Fibroblast of villous mesenchyme (primary cell): ENCODE measurements around the gene HSF2BP. TPM values are rescaled to one million over a fixed set of nuclear protein-coding genes. Genes with fewer than 3 reads are reported as not detected.
"Not testable (repeated sequence)": the region's sequence is repeated elsewhere in the genome, so short reads cannot be mapped to it uniquely, and the experiment has no call there.

Source experiments
- DNase-seq: peaks from one replicate; pipeline ENCODE4 v3.0.0-alpha.2; 2010; ENCODE audit warnings: low read depth
- H3K4me3 ChIP-seq: 2 replicates; pipeline ENCODE4 v1.5.1; 2011; ENCODE audit warnings: low read depth, mild to moderate bottlenecking, low read length
- small RNA-seq: library from RNA; depleted of rRNA; stranded (forward); fragments of <200 nt; gene quantifications from one replicate; pipeline ENCODE3, GENCODE V24; 2012
- total RNA-seq: library from RNA; depleted of rRNA; stranded (reverse); fragments of >200 nt; gene quantifications from 2 replicates; pipeline ENCODE4 v1.2.3, GENCODE V29; 2012

HSF2BP gene
- total RNA-seq, 1 donor, result 2.6 TPM

- DNase-seq, H3K4me3 ChIP-seq: not testable (repeated sequence)
These were observed 148.1 kb downstream of the HSF2BP start for GRCh38 chr21:43511209-43511608.

- not testable (repeated sequence) for H3K4me3 ChIP-seq, DNase-seq
These were observed 148.6 kb downstream of the HSF2BP start for GRCh38 chr21:43510669-43511068.

DNA sequence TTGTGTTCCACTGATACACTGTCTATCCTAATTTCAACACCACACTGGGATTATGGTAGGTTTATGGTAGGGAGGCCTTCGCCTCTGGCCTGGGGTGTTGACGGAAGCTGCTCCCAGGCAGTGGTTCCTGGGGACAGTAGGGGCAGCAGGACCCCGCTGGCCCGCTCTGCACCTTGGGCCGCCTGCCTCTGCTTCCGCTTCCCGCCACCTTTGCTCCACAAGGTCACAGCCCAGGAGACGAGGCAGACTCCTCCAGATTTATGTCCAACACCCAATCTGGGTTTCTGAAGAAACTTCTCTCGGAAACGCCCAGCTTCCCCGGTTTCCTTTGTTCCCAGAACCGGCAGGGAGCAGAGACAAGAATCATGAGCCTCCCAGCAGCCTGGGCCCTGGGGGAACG lies 155.4 kb downstream of the HSF2BP start:
- DNase-seq, H3K4me3 ChIP-seq: not testable (repeated sequence)

DNA sequence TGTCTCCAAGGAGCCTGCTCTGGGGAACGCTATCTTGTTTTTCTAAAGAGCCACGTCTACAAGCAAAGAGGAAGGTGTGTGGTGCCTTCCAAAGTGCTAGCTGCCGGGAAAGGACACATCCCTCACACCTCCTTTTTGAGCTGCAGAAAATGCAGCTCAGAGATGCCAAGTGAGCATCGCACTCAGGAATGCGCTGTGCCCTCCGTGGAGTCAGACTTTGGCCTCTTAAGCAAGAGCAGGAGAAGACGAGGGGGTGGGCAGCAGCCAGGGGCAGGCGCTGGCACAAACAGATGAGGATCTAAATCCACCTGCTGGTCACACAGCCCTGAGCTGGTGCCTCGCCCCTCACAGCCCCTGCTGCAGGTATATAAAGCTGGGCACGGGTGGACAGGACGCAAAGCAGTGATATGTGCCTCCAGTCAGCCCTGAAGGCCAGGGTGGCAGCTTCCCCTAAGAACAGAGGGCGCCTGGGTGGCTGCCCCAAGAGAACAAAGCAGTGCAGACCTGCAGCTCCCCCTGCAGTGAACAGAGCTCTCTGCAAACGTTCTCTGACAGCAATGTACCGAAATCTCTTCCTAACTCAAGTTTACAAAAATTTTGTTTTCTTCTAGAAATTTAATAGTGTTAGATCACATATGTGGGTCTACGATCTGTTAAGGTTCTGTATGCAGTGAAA lies 156.1 kb downstream of the HSF2BP start:
- H3K4me3 ChIP-seq, DNase-seq: not testable (repeated sequence)

DNA sequence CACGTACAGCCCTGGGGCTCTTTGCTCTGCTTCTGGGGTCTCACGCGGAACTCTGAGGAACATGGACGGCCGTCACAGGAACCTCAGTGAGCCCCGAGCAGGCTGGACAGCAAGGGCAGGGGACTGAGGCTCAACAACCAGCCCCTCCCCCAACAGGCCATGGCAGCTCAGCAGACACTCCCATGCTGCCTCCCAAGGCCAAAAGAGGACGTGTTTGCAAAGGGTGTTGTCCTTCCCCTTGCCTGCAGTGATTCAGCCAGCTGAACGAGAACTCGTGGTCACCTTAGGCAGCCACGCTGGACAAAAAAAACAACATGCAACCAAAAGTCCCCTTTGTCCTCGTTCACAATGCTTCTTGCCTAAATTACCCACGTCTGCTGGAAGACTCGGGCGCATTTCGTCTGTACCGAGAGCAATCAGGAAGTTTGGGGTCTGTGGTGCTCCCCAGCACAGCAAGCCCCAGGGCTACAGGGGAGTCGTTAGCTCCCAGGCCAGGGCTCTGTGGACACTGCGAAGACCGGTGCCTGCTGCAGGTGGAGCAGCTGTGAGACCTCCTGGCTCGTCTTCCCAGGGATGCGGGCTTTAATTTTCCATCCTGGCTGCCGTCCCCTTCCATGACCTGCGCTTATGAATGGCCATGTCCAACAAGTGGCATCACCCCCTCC lies 156.7 kb downstream of the HSF2BP start:
- H3K4me3 ChIP-seq, DNase-seq: not testable (repeated sequence)

GRCh38 chr21:43498924-43499323 lies 160.4 kb downstream of the HSF2BP start:
- not testable (repeated sequence) for H3K4me3 ChIP-seq, DNase-seq

GRCh38 chr21:43498065-43498464 lies 161.2 kb downstream of the HSF2BP start:
- not testable (repeated sequence) for H3K4me3 ChIP-seq, DNase-seq

- not testable (repeated sequence) for H3K4me3 ChIP-seq, DNase-seq
These were observed 164.8 kb downstream of the HSF2BP start for GRCh38 chr21:43494279-43495012.

- H3K4me3 ChIP-seq, DNase-seq: not testable (repeated sequence)
These were observed 165.8 kb downstream of the HSF2BP start for GRCh38 chr21:43493471-43493870.

DNA sequence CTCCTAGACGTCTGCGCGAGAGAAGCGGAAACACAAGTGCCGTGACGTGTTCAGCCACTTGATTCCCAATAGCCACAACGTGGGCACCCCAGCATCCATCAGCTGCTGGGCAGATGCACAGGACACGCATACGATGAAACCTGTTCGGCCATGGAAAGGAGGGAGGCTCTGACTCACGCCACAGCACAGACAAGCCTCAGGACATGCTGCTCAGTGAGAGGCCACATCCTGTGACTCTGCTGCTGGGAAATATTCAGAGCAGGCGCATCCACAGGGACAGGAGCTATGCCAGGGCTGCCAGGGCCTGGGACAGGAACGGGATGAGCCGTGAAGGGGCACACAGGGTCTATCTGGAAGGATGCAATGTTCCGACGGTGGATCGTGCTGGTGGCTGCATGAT lies 171.1 kb downstream of the HSF2BP start:
- not testable (repeated sequence) for DNase-seq, H3K4me3 ChIP-seq

DNA sequence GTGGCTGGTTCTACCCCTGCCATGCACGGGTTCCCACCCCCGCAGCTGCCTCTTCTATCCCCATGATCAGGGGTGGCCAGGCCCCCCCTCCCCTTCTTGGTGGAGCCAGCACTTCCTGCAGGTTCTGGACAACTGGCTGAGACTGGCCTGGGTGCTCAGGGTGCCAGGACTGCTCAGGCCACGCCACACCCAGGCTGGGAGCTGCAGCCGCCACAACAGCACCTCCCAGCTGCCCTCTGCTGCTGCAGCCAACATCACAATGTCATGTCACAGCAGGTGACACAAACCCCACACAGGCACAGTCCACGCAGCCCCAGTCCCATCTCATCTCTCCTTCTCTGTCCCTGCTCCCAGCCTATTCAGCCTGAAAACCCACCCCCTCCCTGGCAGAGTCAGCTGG lies 173.2 kb downstream of the HSF2BP start:
- H3K4me3 ChIP-seq, DNase-seq: not testable (repeated sequence)

GRCh38 chr21:43485016-43485415 lies 174.3 kb downstream of the HSF2BP start:
- DNase-seq, H3K4me3 ChIP-seq: not testable (repeated sequence)

DNA sequence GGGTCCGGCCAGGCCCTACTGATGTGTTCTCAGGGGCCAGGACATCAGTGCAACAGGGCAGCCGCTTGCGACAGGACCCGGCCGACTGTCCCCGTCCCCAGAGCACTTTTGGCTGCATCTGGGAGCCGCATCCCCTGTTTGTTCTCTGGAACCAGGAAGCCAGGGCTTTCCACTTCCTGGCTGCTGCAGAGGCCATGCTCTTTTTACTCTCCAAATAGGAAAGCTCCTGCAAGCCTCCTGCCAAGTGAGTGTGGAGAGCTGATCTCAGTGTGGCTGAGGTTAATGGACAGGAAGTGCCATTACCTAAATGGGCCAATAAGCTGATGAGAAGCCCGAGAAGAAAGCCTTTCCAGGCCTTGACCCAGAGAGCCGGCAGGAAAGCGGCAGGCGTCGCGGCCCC lies 180.1 kb downstream of the HSF2BP start:
- not testable (repeated sequence) for H3K4me3 ChIP-seq, DNase-seq

Small RNAs within 50 kb of the gene (small RNA-seq; reads per million reads assigned to genes)
- gene MIR6070, result not detected

Other genes with a start within 250 kb of the HSF2BP start
- gene SIK1, start 232.4 kb downstream of the HSF2BP start, total RNA-seq, result 0.86 and 5.2 TPM in 2 replicates
- gene RRP1B, start 72 bp upstream of the HSF2BP start, total RNA-seq, result 26.1 and 36.3 TPM in 2 replicates
- 88.1 and 88.3 TPM in 2 replicates for gene PDXK, start 59.6 kb upstream of the HSF2BP start, total RNA-seq
- 12.6 and 16.0 TPM in 2 replicates for gene CSTB, start 116.8 kb upstream of the HSF2BP start, total RNA-seq
- 16.8 and 17.7 TPM in 2 replicates for gene RRP1, start 130.1 kb upstream of the HSF2BP start, total RNA-seq
- 52.2 and 63.5 TPM in 2 replicates for gene AGPAT3, start 205.7 kb upstream of the HSF2BP start, total RNA-seq